GM12874 (cell line): ENCODE data around the gene KCNJ15.

Experiments
- CTCF ChIP-seq: IDR thresholded peaks from 2 replicates; pipeline ENCODE4 v1.5.1; 2011; ENCODE audit warnings: low read depth, mild to moderate bottlenecking, control low read depth, low read length, moderate library complexity; ENCODE audit not compliant: insufficient read depth

KCNJ15 gene

GRCh38 chr21:38265166-38265565 lies 8.4 kb downstream of the KCNJ15 start:
- no peak for TF ChIP-seq CTCF

GRCh38 chr21:38266732-38267131 lies 9.9 kb downstream of the KCNJ15 start:
- TF ChIP-seq CTCF = no peak

GRCh38 chr21:38267136-38267755 lies 10.5 kb downstream of the KCNJ15 start:
- no peak for TF ChIP-seq CTCF

GRCh38 chr21:38267991-38268863 lies 11.4 kb downstream of the KCNJ15 start:
- TF ChIP-seq CTCF = no peak

- no peak for TF ChIP-seq CTCF
These were observed 12.2 kb downstream of the KCNJ15 start for GRCh38 chr21:38268864-38269575.

GRCh38 chr21:38269576-38269936 lies 12.8 kb downstream of the KCNJ15 start:
- TF ChIP-seq CTCF = no peak

- TF ChIP-seq CTCF = no peak
These were observed 15.4 kb downstream of the KCNJ15 start for GRCh38 chr21:38272215-38272614.
